Measurements from ENCODE around the gene THADA.

Gene THADA

GRCh38 chr2:43325107-43325811 lies 270.6 kb downstream of the THADA start:
- no peak overlapping the region for H3K4me3 ChIP-seq (ENCODE audit: low read depth, low read length)
- H2AFZ ChIP-seq (ENCODE audit: low read length, unreplicated experiment): no peak overlapping the region
- peaks cover 3% of the 10 kb centered on the region for H3K4me1 ChIP-seq (ENCODE audit: control insufficient read depth, insufficient read depth, low read length, unreplicated experiment)
- no peaks in the 10 kb centered on the region for H3K79me2 ChIP-seq (ENCODE audit: control insufficient read depth, insufficient read depth, low read length, unreplicated experiment)
- no peak overlapping the region for H3K27ac ChIP-seq (ENCODE audit: low read depth, low read length)
- no peaks in the 10 kb centered on the region for H3K36me3 ChIP-seq (ENCODE audit: insufficient read depth, low read length)
- no peaks in the 10 kb centered on the region for H3K27me3 ChIP-seq (ENCODE audit: insufficient read depth, low read length)

DNA sequence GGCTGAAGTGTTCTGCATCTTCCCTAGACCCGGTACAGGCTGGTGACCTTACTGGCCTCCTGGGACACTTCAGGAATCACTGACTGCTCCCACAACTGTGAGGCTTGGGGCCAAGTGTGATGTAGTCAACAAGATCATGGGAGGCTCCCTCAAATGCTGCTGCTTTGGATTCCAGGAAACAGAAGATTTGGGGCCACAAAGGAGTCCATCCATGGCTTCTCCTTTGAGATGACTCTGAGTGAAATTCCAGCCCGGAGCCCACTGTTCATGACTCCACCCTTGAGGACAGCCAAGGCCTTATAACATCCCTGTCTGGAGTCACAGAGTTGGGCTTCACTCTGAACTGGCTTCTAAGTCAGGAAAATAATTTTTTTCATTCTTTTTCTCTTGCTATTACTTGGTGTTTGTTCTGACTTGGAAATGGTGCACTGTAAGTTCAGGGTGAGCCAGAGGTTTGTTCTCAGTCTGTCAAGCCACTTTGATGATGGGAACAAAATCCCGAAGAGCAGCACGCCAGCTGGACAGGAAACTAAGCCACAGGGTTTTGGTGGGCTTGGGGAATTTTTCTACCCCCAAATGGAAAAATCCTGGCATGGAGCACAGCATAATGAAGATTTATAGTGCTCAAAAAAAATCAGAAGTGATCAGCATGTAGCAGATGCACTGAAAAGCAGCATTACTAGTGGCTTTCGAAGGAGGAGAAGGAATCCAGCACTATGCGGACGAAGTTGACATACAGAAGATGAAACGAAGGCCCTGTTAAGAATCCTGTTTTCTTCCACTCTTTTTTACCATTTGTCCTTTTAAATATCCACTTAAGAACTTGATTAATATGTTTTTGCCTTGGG lies 271.4 kb downstream of the THADA start:
- Histone ChIP-seq H3K36me3 (ENCODE audit: insufficient read depth, low read length) (no peaks in the 10 kb centered on the region), H2AFZ (ENCODE audit: low read length, unreplicated experiment) (no peak overlapping the region), H3K27me3 (ENCODE audit: insufficient read depth, low read length) (no peaks in the 10 kb centered on the region), H3K4me3 (ENCODE audit: low read depth, low read length) (no peak overlapping the region), H3K79me2 (ENCODE audit: control insufficient read depth, insufficient read depth, low read length, unreplicated experiment) (no peaks in the 10 kb centered on the region), H3K4me1 (ENCODE audit: control insufficient read depth, insufficient read depth, low read length, unreplicated experiment) (peaks cover 7% of the 10 kb centered on the region), H3K27ac (ENCODE audit: low read depth, low read length) (no peak overlapping the region)

- Histone ChIP-seq H3K27me3 (ENCODE audit: insufficient read depth, low read length) (no peaks in the 10 kb centered on the region), H3K79me2 (ENCODE audit: control insufficient read depth, insufficient read depth, low read length, unreplicated experiment) (no peaks in the 10 kb centered on the region), H3K4me1 (ENCODE audit: control insufficient read depth, insufficient read depth, low read length, unreplicated experiment) (peaks cover 13% of the 10 kb centered on the region), H3K27ac (ENCODE audit: low read depth, low read length) (no peak overlapping the region), H3K4me3 (ENCODE audit: low read depth, low read length) (no peak overlapping the region), H3K36me3 (ENCODE audit: insufficient read depth, low read length) (no peaks in the 10 kb centered on the region), H2AFZ (ENCODE audit: low read length, unreplicated experiment) (no peak overlapping the region)
These were observed 272.0 kb downstream of the THADA start for GRCh38 chr2:43323857-43324256.

- Histone ChIP-seq H3K36me3 (ENCODE audit: insufficient read depth, low read length) (no peaks in the 10 kb centered on the region), H2AFZ (ENCODE audit: low read length, unreplicated experiment) (no peak overlapping the region), H3K27me3 (ENCODE audit: insufficient read depth, low read length) (no peaks in the 10 kb centered on the region), H3K4me1 (ENCODE audit: control insufficient read depth, insufficient read depth, low read length, unreplicated experiment) (peaks cover 26% of the 10 kb centered on the region), H3K27ac (ENCODE audit: low read depth, low read length) (no peak overlapping the region), H3K4me3 (ENCODE audit: low read depth, low read length) (no peak overlapping the region), H3K79me2 (ENCODE audit: control insufficient read depth, insufficient read depth, low read length, unreplicated experiment) (no peaks in the 10 kb centered on the region)
These were observed 274.4 kb downstream of the THADA start for GRCh38 chr2:43321446-43321845.

GRCh38 chr2:43319541-43319940 lies 276.3 kb downstream of the THADA start:
- no peak overlapping the region for H3K4me3 ChIP-seq (ENCODE audit: low read depth, low read length)
- H3K79me2 ChIP-seq (ENCODE audit: control insufficient read depth, insufficient read depth, low read length, unreplicated experiment): no peaks in the 10 kb centered on the region
- H3K27ac ChIP-seq (ENCODE audit: low read depth, low read length): no peak overlapping the region
- H3K4me1 ChIP-seq (ENCODE audit: control insufficient read depth, insufficient read depth, low read length, unreplicated experiment): peaks cover 26% of the 10 kb centered on the region
- H2AFZ ChIP-seq (ENCODE audit: low read length, unreplicated experiment): no peak overlapping the region
- H3K27me3 ChIP-seq (ENCODE audit: insufficient read depth, low read length): no peaks in the 10 kb centered on the region
- H3K36me3 ChIP-seq (ENCODE audit: insufficient read depth, low read length): no peaks in the 10 kb centered on the region

DNA sequence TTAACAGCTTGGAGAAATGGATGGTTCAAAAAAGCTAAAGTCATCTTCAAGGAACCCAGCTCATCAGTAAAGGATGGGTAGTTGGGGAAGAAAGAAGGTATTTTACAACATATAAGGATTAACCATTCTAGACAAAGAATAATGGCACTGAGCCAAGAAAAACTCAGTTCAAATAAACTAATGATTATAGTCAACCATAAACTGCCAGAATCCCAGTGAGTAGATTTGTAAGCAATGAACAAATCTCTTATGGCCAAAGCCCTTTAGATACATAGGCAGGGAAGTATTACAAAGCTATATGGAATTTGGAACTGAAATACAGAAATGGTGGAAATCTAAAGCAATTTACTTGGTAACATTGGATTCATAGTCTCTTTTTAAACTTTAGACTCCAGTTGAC lies 277.0 kb downstream of the THADA start:
- no peaks in the 10 kb centered on the region for H3K79me2 ChIP-seq (ENCODE audit: control insufficient read depth, insufficient read depth, low read length, unreplicated experiment)
- H3K27me3 ChIP-seq (ENCODE audit: insufficient read depth, low read length): no peaks in the 10 kb centered on the region
- no peak overlapping the region for H3K27ac ChIP-seq (ENCODE audit: low read depth, low read length)

GRCh38 chr2:43317680-43318079 lies 278.2 kb downstream of the THADA start:
- Histone ChIP-seq H3K4me1 (ENCODE audit: control insufficient read depth, insufficient read depth, low read length, unreplicated experiment) (peaks cover 42% of the 10 kb centered on the region), H3K27me3 (ENCODE audit: insufficient read depth, low read length) (no peaks in the 10 kb centered on the region), H3K4me3 (ENCODE audit: low read depth, low read length) (no peak overlapping the region), H3K79me2 (ENCODE audit: control insufficient read depth, insufficient read depth, low read length, unreplicated experiment) (no peaks in the 10 kb centered on the region), H3K36me3 (ENCODE audit: insufficient read depth, low read length) (no peaks in the 10 kb centered on the region), H2AFZ (ENCODE audit: low read length, unreplicated experiment) (no peak overlapping the region), H3K27ac (ENCODE audit: low read depth, low read length) (no peak overlapping the region)

More for the DNA sequence above, 277.0 kb downstream of the THADA start:
- peaks cover 31% of the 10 kb centered on the region for H3K4me1 ChIP-seq (ENCODE audit: control insufficient read depth, insufficient read depth, low read length, unreplicated experiment)
- no peak overlapping the region for H2AFZ ChIP-seq (ENCODE audit: low read length, unreplicated experiment)
- no peaks in the 10 kb centered on the region for H3K36me3 ChIP-seq (ENCODE audit: insufficient read depth, low read length)
- no peak overlapping the region for H3K4me3 ChIP-seq (ENCODE audit: low read depth, low read length)

GRCh38 chr2:43317194-43317593 lies 278.6 kb downstream of the THADA start:
- peaks cover 47% of the 10 kb centered on the region for H3K4me1 ChIP-seq (ENCODE audit: control insufficient read depth, insufficient read depth, low read length, unreplicated experiment)
- H2AFZ ChIP-seq (ENCODE audit: low read length, unreplicated experiment): no peak overlapping the region
- H3K36me3 ChIP-seq (ENCODE audit: insufficient read depth, low read length): no peaks in the 10 kb centered on the region
- no peaks in the 10 kb centered on the region for H3K27me3 ChIP-seq (ENCODE audit: insufficient read depth, low read length)
- no peak overlapping the region for H3K27ac ChIP-seq (ENCODE audit: low read depth, low read length)
- H3K79me2 ChIP-seq (ENCODE audit: control insufficient read depth, insufficient read depth, low read length, unreplicated experiment): no peaks in the 10 kb centered on the region
- no peak overlapping the region for H3K4me3 ChIP-seq (ENCODE audit: low read depth, low read length)

DNA sequence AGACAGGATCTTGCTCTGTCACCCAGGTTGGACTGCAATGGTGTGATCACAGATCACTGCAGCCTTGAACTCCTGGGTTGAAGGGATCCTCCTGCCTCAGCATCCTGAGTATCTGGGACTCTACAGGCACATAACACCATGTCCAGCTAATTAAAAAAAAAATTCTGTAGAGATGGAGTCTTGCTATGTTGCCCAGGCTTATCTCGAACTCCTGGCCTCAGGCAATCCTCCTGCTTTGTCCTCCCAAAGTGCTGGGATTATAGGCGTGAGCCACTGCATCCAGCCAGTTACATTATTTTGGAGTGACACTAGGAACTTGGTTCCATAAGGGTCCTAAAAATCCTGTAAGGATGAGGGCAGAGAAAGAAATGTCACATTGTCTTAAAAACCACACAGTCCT lies 280.4 kb downstream of the THADA start:
- Histone ChIP-seq H3K36me3 (ENCODE audit: insufficient read depth, low read length) (no peaks in the 10 kb centered on the region), H3K4me1 (ENCODE audit: control insufficient read depth, insufficient read depth, low read length, unreplicated experiment) (peaks cover 50% of the 10 kb centered on the region), H2AFZ (ENCODE audit: low read length, unreplicated experiment) (no peak overlapping the region), H3K27me3 (ENCODE audit: insufficient read depth, low read length) (no peaks in the 10 kb centered on the region), H3K79me2 (ENCODE audit: control insufficient read depth, insufficient read depth, low read length, unreplicated experiment) (no peaks in the 10 kb centered on the region), H3K27ac (ENCODE audit: low read depth, low read length) (no peak overlapping the region), H3K4me3 (ENCODE audit: low read depth, low read length) (no peak overlapping the region)

DNA sequence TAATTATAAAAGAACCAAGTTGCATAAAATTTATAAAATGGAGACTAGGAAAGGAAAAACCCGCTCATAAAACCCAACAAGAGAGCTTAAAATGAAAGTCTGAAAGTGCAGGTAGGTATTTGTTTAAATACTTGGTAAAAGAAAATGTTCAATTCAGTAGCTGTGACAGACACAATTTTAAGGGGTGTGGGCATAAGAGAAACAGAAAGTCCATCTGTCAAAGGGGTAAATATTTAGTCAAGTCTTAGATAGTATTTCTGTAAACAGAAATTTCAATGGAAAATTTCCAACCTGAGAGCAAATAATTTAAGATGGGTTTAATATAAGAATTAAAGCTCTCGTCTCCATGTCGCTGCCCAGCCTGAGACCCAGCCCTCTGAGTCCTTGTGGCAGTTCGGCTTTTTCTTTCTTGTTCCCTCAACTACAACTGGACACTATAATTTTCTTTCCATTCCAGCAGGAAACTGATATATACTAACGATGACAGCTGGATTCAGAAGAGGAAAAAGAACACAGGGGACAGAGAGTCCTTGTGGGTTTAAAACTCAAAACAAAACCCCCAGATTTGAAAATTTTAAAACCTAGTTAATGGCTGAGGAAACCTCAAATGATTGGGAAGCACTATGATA lies 281.4 kb downstream of the THADA start:
- Histone ChIP-seq H3K27ac (ENCODE audit: low read depth, low read length) (no peak overlapping the region), H3K4me3 (ENCODE audit: low read depth, low read length) (no peak overlapping the region), H3K27me3 (ENCODE audit: insufficient read depth, low read length) (no peaks in the 10 kb centered on the region), H2AFZ (ENCODE audit: low read length, unreplicated experiment) (no peak overlapping the region), H3K4me1 (ENCODE audit: control insufficient read depth, insufficient read depth, low read length, unreplicated experiment) (peaks cover 46% of the 10 kb centered on the region), H3K36me3 (ENCODE audit: insufficient read depth, low read length) (no peaks in the 10 kb centered on the region), H3K79me2 (ENCODE audit: control insufficient read depth, insufficient read depth, low read length, unreplicated experiment) (no peaks in the 10 kb centered on the region)
